ENCODE measurements around the gene FOXO1.

Gene FOXO1

GRCh38 chr13:40540328-40541044 is 126.0 kb downstream of the FOXO1 start:
- DNase-seq (ENCODE audit: low spot score): peak; percentile 92

GRCh38 chr13:40539576-40540327 is 126.7 kb downstream of the FOXO1 start:
- DNase-seq (ENCODE audit: low spot score): no peak

GRCh38 chr13:40537146-40537895 is 129.1 kb downstream of the FOXO1 start:
- no peak for DNase-seq (ENCODE audit: low spot score)

GRCh38 chr13:40536443-40537113 is 129.9 kb downstream of the FOXO1 start:
- DNase-seq (ENCODE audit: low spot score): no peak

- DNase-seq (ENCODE audit: low spot score): no peak
These were observed 131.1 kb downstream of the FOXO1 start for GRCh38 chr13:40535345-40535836.

GRCh38 chr13:40534456-40534855 is 132.0 kb downstream of the FOXO1 start:
- DNase-seq (ENCODE audit: low spot score): no peak

GRCh38 chr13:40533072-40533471 is 133.4 kb downstream of the FOXO1 start:
- no peak for DNase-seq (ENCODE audit: low spot score)

- DNase-seq (ENCODE audit: low spot score): no peak
These were observed 135.5 kb downstream of the FOXO1 start for GRCh38 chr13:40530961-40531360.

- no peak for DNase-seq (ENCODE audit: low spot score)
These were observed 137.6 kb downstream of the FOXO1 start for GRCh38 chr13:40528881-40529280.

GRCh38 chr13:40527914-40528313 is 138.5 kb downstream of the FOXO1 start:
- DNase-seq (ENCODE audit: low spot score): no peak

GRCh38 chr13:40522282-40522681 is 144.2 kb downstream of the FOXO1 start:
- no peak for DNase-seq (ENCODE audit: low spot score)

- DNase-seq (ENCODE audit: low spot score): no peak
These were observed 145.5 kb downstream of the FOXO1 start for GRCh38 chr13:40520916-40521315.

- DNase-seq (ENCODE audit: low spot score): no peak
These were observed 146.8 kb downstream of the FOXO1 start for GRCh38 chr13:40519637-40520036.

GRCh38 chr13:40518481-40518882 is 148.0 kb downstream of the FOXO1 start:
- no peak for DNase-seq (ENCODE audit: low spot score)

GRCh38 chr13:40517486-40518480 is 148.7 kb downstream of the FOXO1 start:
- no peak for DNase-seq (ENCODE audit: low spot score)

- DNase-seq (ENCODE audit: low spot score): peak; percentile 55
These were observed 150.7 kb downstream of the FOXO1 start for GRCh38 chr13:40515702-40516101.

GRCh38 chr13:40514802-40515201 is 151.6 kb downstream of the FOXO1 start:
- DNase-seq (ENCODE audit: low spot score): no peak

GRCh38 chr13:40509876-40510275 is 156.6 kb downstream of the FOXO1 start:
- DNase-seq (ENCODE audit: low spot score): no peak

GRCh38 chr13:40508767-40509342 is 157.6 kb downstream of the FOXO1 start:
- no peak for DNase-seq (ENCODE audit: low spot score)

- no peak for DNase-seq (ENCODE audit: low spot score)
These were observed 158.3 kb downstream of the FOXO1 start for GRCh38 chr13:40508127-40508526.
